K562 (cell line): ENCODE data around the gene ZNF768. TPM values are rescaled to one million over a fixed set of nuclear protein-coding genes. Genes with fewer than 3 reads are reported as not detected.

Experiments
- ATAC-seq: fragments of 200-7000 bp; cut with Tn5 transposase; 3 replicates; pipeline ENCODE4 v1.9.1; 2020; ENCODE audit warnings: moderate library complexity
- BruUV-seq: library from RNA; stranded (reverse); fragments of 400-500 nt; replicated peaks from 2 replicates; lab custom pipeline; 2021; lab: Mats Ljungman, UMichigan
- CTCF ChIA-PET: fragments of 300-600 bp; formaldehyde crosslinking; extraction: SDS; loops from one replicate; lab custom pipeline; 2021; ENCODE audit warnings: low intra/inter-chr PET ratio; lab: Yijun Ruan, JAX
- POLR2A ChIA-PET: fragments of 300-600, 350-650 bp; sonication (Branson Sonifier 250); formaldehyde crosslinking; extraction: SDS; loops from one replicate; lab custom pipeline; 2021; ENCODE audit warnings: antibody characterized with exemption, inconsistent platforms; lab: Yijun Ruan, JAX
- DNase-seq, 4 experiments: peaks; one replicate each; pipeline versions ENCODE4 v3.0.0 to v3.0.0-alpha.2; 2011 to 2018; ENCODE audit warnings: low spot score in 3 of 4, mixed read lengths in 3 of 4; ENCODE audit errors: extremely low read depth in 1 of 4
- FAIRE-seq: peaks from 2 replicates; lab custom pipeline; 2011; peaks lifted over from hg19 to GRCh38; lab: Jason Lieb, UNC
- H2AFZ ChIP-seq: 2 replicates; pipeline ENCODE4 v1.6.0; 2011; ENCODE audit warnings: low read depth, low read length, control low read depth, inconsistent platforms
- H3K27ac ChIP-seq: fragments of 200-600 bp; 3 replicates; pipeline ENCODE4 v1.8.0; 2011; ENCODE audit warnings: low read depth, mild to moderate bottlenecking, control low read depth, inconsistent platforms, low read length, moderate library complexity, mixed read lengths; ENCODE audit errors: extremely low read depth
- H3K27me3 ChIP-seq, 2 experiments: fragments of 300-600 bp in 1 of 2; 2 replicates in 1 of 2; 3 replicates in 1 of 2; pipeline versions ENCODE4 v1.6.0 to v1.8.0; 2011; ENCODE audit warnings: inconsistent platforms in 2 of 2, low read length in 2 of 2, mild to moderate bottlenecking in 1 of 2, mixed read lengths in 1 of 2, moderate library complexity in 1 of 2; ENCODE audit not compliant: control insufficient read depth in 2 of 2, insufficient read depth in 2 of 2
- H3K36me3 ChIP-seq: fragments of 300-600 bp; 3 replicates; pipeline ENCODE4 v1.8.0; 2011; ENCODE audit warnings: mild to moderate bottlenecking, low read length, inconsistent platforms; ENCODE audit not compliant: control insufficient read depth, insufficient read depth
- H3K4me1 ChIP-seq, 2 experiments: fragments of 200-600 bp in 1 of 2; replicated peaks in 1 of 2; 2 replicates in 1 of 2; 3 replicates in 1 of 2; pipeline versions ENCODE4 v1.5.1 to v1.8.0; 2011; ENCODE audit warnings: inconsistent platforms in 2 of 2, low read length in 2 of 2, mild to moderate bottlenecking in 1 of 2, mixed read lengths in 1 of 2, moderate library complexity in 1 of 2; ENCODE audit not compliant: control insufficient read depth in 2 of 2, insufficient read depth in 2 of 2
- H3K4me2 ChIP-seq: 2 replicates; pipeline ENCODE4 v1.6.1; 2011; ENCODE audit warnings: low read length, control low read depth, inconsistent platforms, mixed read lengths; ENCODE audit not compliant: insufficient read depth
- H3K4me3 ChIP-seq: fragments of 200-600 bp; sonication (generic), shearing (Covaris generic); 2 replicates; pipeline ENCODE4 v1.5.1; 2016; ENCODE audit warnings: control low read depth, inconsistent platforms
- H3K79me2 ChIP-seq: fragments of 200-600 bp; 3 replicates; pipeline ENCODE4 v1.8.0; 2011; ENCODE audit warnings: low read length, inconsistent platforms; ENCODE audit not compliant: control insufficient read depth, insufficient read depth
- H3K9ac ChIP-seq, 2 experiments: 2 replicates each; pipeline versions ENCODE4 v1.6.0 to v1.6.1; 2011; ENCODE audit warnings: low read depth in 2 of 2, low read length in 2 of 2, control low read depth in 1 of 2, inconsistent platforms in 1 of 2, mild to moderate bottlenecking in 1 of 2, mixed read lengths in 1 of 2; ENCODE audit not compliant: insufficient read depth in 1 of 2
- H3K9me1 ChIP-seq: one replicate; pipeline ENCODE4 v1.6.0; 2011; ENCODE audit warnings: inconsistent platforms, mild to moderate bottlenecking, low read length, moderate library complexity; ENCODE audit not compliant: control insufficient read depth, insufficient read depth
- H3K9me3 ChIP-seq: replicated peaks from 2 replicates; pipeline ENCODE4 v1.5.1; 2011; ENCODE audit warnings: low read depth, low read length, inconsistent platforms; ENCODE audit not compliant: control insufficient read depth, insufficient read depth
- H4K20me1 ChIP-seq: replicated peaks from 2 replicates; pipeline ENCODE4 v1.6.1; 2011; ENCODE audit warnings: low read length, inconsistent platforms, mixed read lengths; ENCODE audit not compliant: control insufficient read depth, insufficient read depth
- ATF2 ChIP-seq: sonication (generic); formaldehyde crosslinking; IDR thresholded peaks from 2 replicates; pipeline ENCODE4 v1.8.1; 2022; ENCODE audit warnings: missing genetic modification reagents
- E2F8 ChIP-seq: fragments of 450-650 bp; IDR thresholded peaks from 2 replicates; pipeline ENCODE4 v1.7.1; 2018; ENCODE audit warnings: mild to moderate bottlenecking, low read depth; ENCODE audit not compliant: partially characterized antibody
- FIP1L1 ChIP-seq: fragments of 200-400 bp; formaldehyde crosslinking; IDR thresholded peaks from 2 replicates; pipeline ENCODE4 v1.6.1; 2018; ENCODE audit warnings: mild to moderate bottlenecking, low read depth, low read length; ENCODE audit not compliant: poor library complexity, severe bottlenecking
- MEF2A ChIP-seq: IDR thresholded peaks from 2 replicates; pipeline ENCODE4 v1.6.1; 2011; ENCODE audit warnings: low read depth, mild to moderate bottlenecking, low read length, moderate library complexity; ENCODE audit not compliant: control insufficient read depth
- MTA3 ChIP-seq: fragments of 450-650 bp; formaldehyde crosslinking; IDR thresholded peaks from 2 replicates; pipeline ENCODE4 v1.6.1; 2017; ENCODE audit warnings: mild to moderate bottlenecking, borderline replicate concordance
- RBFOX2 ChIP-seq: fragments of 200-400 bp; formaldehyde crosslinking; IDR thresholded peaks from 2 replicates; pipeline ENCODE4 v1.6.1; 2017; ENCODE audit warnings: low read depth, mild to moderate bottlenecking, low read length, moderate library complexity
- RUNX1 ChIP-seq: sonication (generic); IDR thresholded peaks from 2 replicates; pipeline ENCODE4 v1.6.1; 2016; ENCODE audit warnings: antibody characterized with exemption, low read depth
- SP2 ChIP-seq: IDR thresholded peaks from 2 replicates; pipeline ENCODE4 v1.6.1; 2011; ENCODE audit warnings: mild to moderate bottlenecking, low read depth, low read length, moderate library complexity; ENCODE audit not compliant: poor library complexity, severe bottlenecking; ENCODE audit errors: extremely low read depth
- ZBTB8A ChIP-seq: fragments of 450-650 bp; IDR thresholded peaks from 2 replicates; pipeline ENCODE4 v1.6.1; 2018; ENCODE audit warnings: mild to moderate bottlenecking, moderate library complexity; ENCODE audit not compliant: partially characterized antibody
- WGBS: fragments of 100-300 bp; shearing (Covaris generic); methylation state at CpG from one replicate; pipeline ENCODE4 v1.1.6; 2016; ENCODE audit warnings: low coverage, mixed read lengths; ENCODE audit not compliant: insufficient coverage; ENCODE audit errors: missing lambda C conversion rate; 5-methylcytosine and 5-hydroxymethylcytosine counted together
- in situ Hi-C: fragments of 300-500 bp; cut with MboI; formaldehyde crosslinking; loops from 4 replicates; pipeline ENCODE4 v1.15.0; 2018; ENCODE audit warnings: inconsistent platforms, mixed read lengths
- intact Hi-C: fragments of 100-400 bp; cut with micrococcal nuclease; formaldehyde crosslinking; loops from 2 replicates; pipeline ENCODE4 v1.14.2; 2022
- polyA plus RNA-seq, 8 experiments: library from polyadenylated mRNA; depleted of rRNA in 4 of 8; stranded (reverse) in 5 of 8; unstranded in 3 of 8; fragments of >200 nt; fragmentation: Nextera tagmentation in 2 of 8; fragmentation: Illumina TruSeq in 1 of 8; extraction: Ambion mirVana in 2 of 8; extraction: Trizol in 1 of 8; gene quantifications; 2 replicates each; pipeline versions ENCODE4 v1.2.1 to v1.2.3, GENCODE V29; 2011 to 2014; ENCODE audit warnings: inconsistent platforms in 1 of 8, missing spikeins in 1 of 8
- total RNA-seq, 7 experiments: library from RNA; depleted of rRNA in 6 of 7; stranded (reverse); fragments of >200 nt in 6 of 7; fragmentation: Illumina TruSeq in 2 of 7; extraction: Trizol in 2 of 7; gene quantifications; 2 replicates each; pipeline versions ENCODE4 v1.2.1 to v1.2.3, GENCODE V29; 2011 to 2021; ENCODE audit warnings: low replicate concordance in 1 of 7
- TF ChIP-seq, protein P1 (sequence below): sonication (generic); formaldehyde crosslinking; IDR thresholded peaks from 2 replicates; pipeline ENCODE4 v1.8.1; 2023; ENCODE audit warnings: mild to moderate bottlenecking, missing genetic modification reagents

ZNF768 gene
- total and polyA plus RNA-seq, 9 of the 15 experiments (the other 6 are each of a cell fraction or from before 2014, with no cell fraction given): 0.13 to 50.7 (median 26.9) TPM

DNA sequence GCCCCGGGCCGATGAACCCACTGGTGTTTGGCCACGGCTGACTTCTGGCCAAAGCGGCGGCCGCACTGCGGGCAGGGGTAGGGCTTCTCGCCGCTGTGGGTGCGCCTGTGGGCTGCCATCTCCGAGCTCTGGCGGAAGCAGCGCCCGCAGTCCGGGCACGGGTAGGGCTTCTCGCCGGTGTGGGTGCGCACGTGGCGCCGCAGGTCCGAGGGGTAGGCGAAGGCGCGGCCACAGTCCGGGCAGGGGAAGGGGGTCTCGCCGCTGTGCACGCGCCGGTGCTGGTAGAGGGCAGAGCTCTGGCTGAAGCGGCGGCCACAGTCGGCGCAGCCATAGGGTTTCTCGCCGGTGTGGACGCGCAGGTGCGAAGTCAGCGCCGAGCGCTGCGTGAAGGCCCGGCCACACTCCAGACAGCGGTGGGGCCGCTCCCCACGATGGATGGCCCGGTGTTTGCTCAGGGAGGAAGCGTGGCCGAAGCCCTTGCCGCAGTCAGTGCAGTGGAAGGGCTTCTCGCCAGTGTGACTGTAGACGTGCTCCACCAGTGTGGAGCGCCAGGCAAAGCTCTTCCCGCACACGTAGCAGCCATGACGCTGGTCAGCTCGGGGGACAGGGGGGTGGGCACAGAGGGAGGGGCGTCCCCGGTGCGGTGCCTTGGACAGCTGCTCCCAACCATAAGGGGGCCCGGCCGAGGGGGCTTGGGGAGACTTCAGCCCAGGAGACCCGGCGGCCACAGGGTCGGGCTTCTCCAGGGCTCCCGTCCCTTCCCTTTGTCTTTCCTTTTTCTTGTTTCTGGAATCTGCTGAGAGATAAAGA lies 29.2 kb upstream of the ZNF768 start:
- FAIRE-seq (no peak), ATAC-seq (no peak), DNase-seq (no peak)
- H3K4me3 ChIP-seq: no peak overlapping the region
- no peak overlapping the region for H3K4me2 ChIP-seq
- H4K20me1 ChIP-seq: no peaks in the 10 kb centered on the region; the same call in 1 of the 2 replicates
- H3K27me3 ChIP-seq: no peaks in the 10 kb centered on the region
- POLR2A ChIA-PET: interaction anchor here (1.4 to 4.9 kb wide), 2 partner anchors 14 to 28 kb away, joined by 5 to 20 read pairs; no protein-coding TSS in a partner anchor
- 98% methylated on average over 36 of the region's 69 CpGs for WGBS
- H3K36me3 ChIP-seq: peaks cover 28% of the 10 kb centered on the region; the same call in 2 of the 3 replicates
- H3K27ac ChIP-seq: no peak overlapping the region
- no TSS peak for BruUV-seq
- CTCF ChIA-PET: no interaction called here
- no peak overlapping the region for H2AFZ ChIP-seq
- no peaks in the 10 kb centered on the region; the same call in 1 of the 2 replicates for H3K9me3 ChIP-seq
- intact Hi-C loops (no loop called here), in situ Hi-C loops (no loop called here)
- H3K9me1 ChIP-seq: no peaks in the 10 kb centered on the region
- H3K4me1 ChIP-seq: peaks cover 27 to 58% of the 10 kb centered on the region in 2 experiments; a peak in 4 of 5 replicates
- no peak overlapping the region for H3K9ac ChIP-seq
- H3K79me2 ChIP-seq: peaks cover 30% of the 10 kb centered on the region
- TF ChIP-seq E2F8: no peak
- TF ChIP-seq SP2: no peak
- no peak for TF ChIP-seq ATF2 (CRISPR knock-in tag)
- TF ChIP-seq, protein P1, sequence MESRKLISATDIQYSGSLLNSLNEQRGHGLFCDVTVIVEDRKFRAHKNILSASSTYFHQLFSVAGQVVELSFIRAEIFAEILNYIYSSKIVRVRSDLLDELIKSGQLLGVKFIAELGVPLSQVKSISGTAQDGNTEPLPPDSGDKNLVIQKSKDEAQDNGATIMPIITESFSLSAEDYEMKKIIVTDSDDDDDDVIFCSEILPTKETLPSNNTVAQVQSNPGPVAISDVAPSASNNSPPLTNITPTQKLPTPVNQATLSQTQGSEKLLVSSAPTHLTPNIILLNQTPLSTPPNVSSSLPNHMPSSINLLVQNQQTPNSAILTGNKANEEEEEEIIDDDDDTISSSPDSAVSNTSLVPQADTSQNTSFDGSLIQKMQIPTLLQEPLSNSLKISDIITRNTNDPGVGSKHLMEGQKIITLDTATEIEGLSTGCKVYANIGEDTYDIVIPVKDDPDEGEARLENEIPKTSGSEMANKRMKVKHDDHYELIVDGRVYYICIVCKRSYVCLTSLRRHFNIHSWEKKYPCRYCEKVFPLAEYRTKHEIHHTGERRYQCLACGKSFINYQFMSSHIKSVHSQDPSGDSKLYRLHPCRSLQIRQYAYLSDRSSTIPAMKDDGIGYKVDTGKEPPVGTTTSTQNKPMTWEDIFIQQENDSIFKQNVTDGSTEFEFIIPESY (CRISPR knock-in tag): 0 out of 2 replicates have a peak, but pooled peaks have one; percentile 38
- peak; percentile 21 for TF ChIP-seq FIP1L1
- no peak for TF ChIP-seq MEF2A
- no peak for TF ChIP-seq ZBTB8A
- no peak for TF ChIP-seq RUNX1
- peak; percentile 39; the same call in 1 of the 2 replicates for TF ChIP-seq RBFOX2
- TF ChIP-seq MTA3: no peak
